Muscle layer of duodenum (tissue), 2 donors: ENCODE results near the gene RGPD3.
"Not testable (repeated sequence)": the region's sequence is repeated elsewhere in the genome, so short reads cannot be mapped to it uniquely, and the experiment has no call there.

ENCODE experiments used
- H3K27ac ChIP-seq: one replicate; pipeline ENCODE4 v1.7.0; 2013; ENCODE audit warnings: mild to moderate bottlenecking, low read length
- H3K27me3 ChIP-seq: one replicate; pipeline ENCODE4 v1.7.0; 2013; ENCODE audit warnings: low read depth, mild to moderate bottlenecking, control low read depth, low read length
- H3K36me3 ChIP-seq, 2 donors: one replicate each; pipeline ENCODE4 v1.7.0; 2013; ENCODE audit warnings: low read length in 2 of 2, control low read depth in 1 of 2, mild to moderate bottlenecking in 1 of 2; ENCODE audit not compliant: insufficient read depth in 2 of 2, control insufficient read depth in 1 of 2
- H3K4me1 ChIP-seq, 2 donors: one replicate each; pipeline ENCODE4 v1.7.0; 2013; ENCODE audit warnings: low read length in 2 of 2, mild to moderate bottlenecking in 2 of 2, control low read depth in 1 of 2, moderate library complexity in 1 of 2; ENCODE audit not compliant: insufficient read depth in 2 of 2, control insufficient read depth in 1 of 2
- H3K4me3 ChIP-seq, 2 donors: one replicate each; pipeline ENCODE4 v1.7.0; 2013; ENCODE audit warnings: low read length in 2 of 2, low read depth in 1 of 2, mild to moderate bottlenecking in 1 of 2
- H3K9me3 ChIP-seq, 2 donors: one replicate each; pipeline ENCODE4 v1.7.0; 2013; ENCODE audit warnings: low read length in 2 of 2, control low read depth in 1 of 2, mild to moderate bottlenecking in 1 of 2; ENCODE audit not compliant: control insufficient read depth in 1 of 2
- donor health status: healthy.

RGPD3 gene

GRCh38 chr2:106470658-106471057 is 2.4 kb upstream of the RGPD3 start:
- H3K27me3 ChIP-seq, H3K9me3 ChIP-seq, H3K4me3 ChIP-seq, H3K36me3 ChIP-seq, H3K27ac ChIP-seq, H3K4me1 ChIP-seq: not testable (repeated sequence)

DNA sequence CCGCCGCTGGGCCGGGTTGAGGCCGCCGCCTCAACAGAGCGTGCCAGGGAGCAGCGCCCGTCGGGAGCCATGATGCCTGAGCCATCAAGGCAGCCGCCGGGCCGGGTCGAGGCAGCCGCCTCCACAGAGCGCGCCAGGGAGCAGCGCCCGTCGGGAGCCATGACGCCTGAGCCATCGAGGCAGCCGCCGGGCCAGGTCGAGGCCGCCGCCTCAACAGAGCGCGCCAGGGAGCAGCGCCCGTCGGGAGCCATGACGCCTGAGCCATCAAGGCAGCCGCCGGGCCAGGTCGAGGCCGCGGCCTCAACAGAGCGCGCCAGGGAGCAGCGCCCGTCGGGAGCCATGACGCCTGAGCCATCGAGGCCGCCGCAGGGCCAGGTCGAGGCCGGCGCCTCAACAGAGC is 697 bp downstream of the RGPD3 start:
- not testable (repeated sequence) for H3K4me3 ChIP-seq

GRCh38 chr2:106461882-106462281 is 6.3 kb downstream of the RGPD3 start:
- H3K4me3 ChIP-seq, H3K27ac ChIP-seq, H3K27me3 ChIP-seq, H3K9me3 ChIP-seq, H3K4me1 ChIP-seq, H3K36me3 ChIP-seq: not testable (repeated sequence)

More for the DNA sequence above, 697 bp downstream of the RGPD3 start:
- not testable (repeated sequence) for H3K9me3 ChIP-seq, H3K27me3 ChIP-seq, H3K36me3 ChIP-seq, H3K27ac ChIP-seq, H3K4me1 ChIP-seq

GRCh38 chr2:106390680-106391079 is 77.5 kb downstream of the RGPD3 start:
- not testable (repeated sequence) for H3K4me1 ChIP-seq, H3K27ac ChIP-seq, H3K36me3 ChIP-seq, H3K4me3 ChIP-seq, H3K27me3 ChIP-seq, H3K9me3 ChIP-seq

DNA sequence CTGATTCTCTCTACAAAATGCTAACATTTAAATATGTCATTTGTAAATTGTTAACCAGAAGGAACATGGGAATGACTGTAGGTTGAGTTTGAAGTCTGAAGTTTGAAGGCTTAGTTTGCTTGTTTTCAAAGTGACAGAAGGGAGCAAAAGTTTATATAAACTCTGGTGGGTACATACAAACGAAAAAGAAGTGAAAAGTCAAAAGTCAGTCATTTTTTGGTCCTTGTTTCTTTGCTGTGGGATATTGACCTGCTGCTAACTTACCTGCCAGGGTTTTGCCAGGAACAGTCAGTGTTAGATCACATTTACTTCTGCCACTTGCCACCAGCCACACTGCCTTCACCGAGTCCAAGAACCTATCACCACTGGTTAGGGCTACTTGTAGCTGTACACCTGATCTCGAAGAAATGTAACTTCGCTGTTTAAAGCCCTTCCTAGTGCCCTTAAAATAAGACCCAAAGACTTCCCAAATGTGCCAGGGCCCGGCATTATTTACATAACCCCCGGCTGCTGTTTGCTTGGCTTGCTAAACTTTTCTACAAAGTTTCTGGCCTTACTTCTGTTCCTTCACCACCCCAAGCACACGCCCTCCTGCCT is 79.3 kb downstream of the RGPD3 start:
- not testable (repeated sequence) for H3K4me3 ChIP-seq, H3K4me1 ChIP-seq, H3K27ac ChIP-seq, H3K36me3 ChIP-seq, H3K9me3 ChIP-seq, H3K27me3 ChIP-seq

- not testable (repeated sequence) for H3K4me1 ChIP-seq, H3K4me3 ChIP-seq, H3K9me3 ChIP-seq, H3K36me3 ChIP-seq, H3K27me3 ChIP-seq, H3K27ac ChIP-seq
Observed at GRCh38 chr2:106384548-106384947, 83.7 kb downstream of the RGPD3 start.

DNA sequence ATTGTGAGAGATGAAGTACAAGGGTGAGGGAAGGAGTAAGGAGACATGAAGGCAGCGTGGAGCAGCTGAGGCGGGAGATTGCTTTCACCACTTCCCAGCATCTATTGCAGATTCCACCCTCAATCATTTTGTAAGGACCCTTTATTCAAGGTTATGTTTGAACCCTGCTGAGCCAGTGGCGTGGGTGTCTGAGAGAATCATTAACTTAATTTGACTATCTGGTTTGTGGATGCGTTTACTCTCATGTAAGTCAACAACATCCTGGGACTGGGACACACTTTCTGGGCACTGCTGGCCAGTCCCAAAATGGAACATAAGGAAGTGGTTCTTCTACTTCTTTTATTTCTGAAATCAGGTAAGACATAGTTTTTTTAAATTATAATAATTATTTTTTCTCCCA is 86.3 kb downstream of the RGPD3 start:
- not testable (repeated sequence) for H3K27ac ChIP-seq, H3K27me3 ChIP-seq, H3K36me3 ChIP-seq, H3K9me3 ChIP-seq, H3K4me1 ChIP-seq, H3K4me3 ChIP-seq

DNA sequence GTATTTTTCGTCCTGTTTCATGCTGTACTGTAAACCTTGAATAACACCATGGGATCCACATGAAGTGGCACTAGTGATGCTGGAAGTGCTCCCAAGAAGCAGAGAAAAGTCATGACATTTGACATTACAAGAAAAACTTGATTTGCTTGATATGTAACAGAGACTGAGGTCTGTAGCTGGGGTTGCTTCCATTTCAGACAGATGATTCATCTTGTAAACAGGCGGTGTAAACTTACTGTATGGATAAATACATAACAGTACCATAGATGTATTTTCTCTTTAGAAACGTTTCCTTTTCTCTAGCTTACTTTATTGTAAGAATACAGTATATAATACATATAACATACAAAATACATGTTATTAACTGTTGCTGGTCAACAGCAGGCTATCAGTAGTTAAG is 88.6 kb downstream of the RGPD3 start:
- not testable (repeated sequence) for H3K27me3 ChIP-seq, H3K36me3 ChIP-seq, H3K27ac ChIP-seq, H3K4me3 ChIP-seq, H3K9me3 ChIP-seq, H3K4me1 ChIP-seq

- H3K4me3 ChIP-seq, H3K27me3 ChIP-seq, H3K9me3 ChIP-seq, H3K4me1 ChIP-seq, H3K27ac ChIP-seq, H3K36me3 ChIP-seq: not testable (repeated sequence)
Observed at GRCh38 chr2:106369182-106369581, 99.0 kb downstream of the RGPD3 start.

DNA sequence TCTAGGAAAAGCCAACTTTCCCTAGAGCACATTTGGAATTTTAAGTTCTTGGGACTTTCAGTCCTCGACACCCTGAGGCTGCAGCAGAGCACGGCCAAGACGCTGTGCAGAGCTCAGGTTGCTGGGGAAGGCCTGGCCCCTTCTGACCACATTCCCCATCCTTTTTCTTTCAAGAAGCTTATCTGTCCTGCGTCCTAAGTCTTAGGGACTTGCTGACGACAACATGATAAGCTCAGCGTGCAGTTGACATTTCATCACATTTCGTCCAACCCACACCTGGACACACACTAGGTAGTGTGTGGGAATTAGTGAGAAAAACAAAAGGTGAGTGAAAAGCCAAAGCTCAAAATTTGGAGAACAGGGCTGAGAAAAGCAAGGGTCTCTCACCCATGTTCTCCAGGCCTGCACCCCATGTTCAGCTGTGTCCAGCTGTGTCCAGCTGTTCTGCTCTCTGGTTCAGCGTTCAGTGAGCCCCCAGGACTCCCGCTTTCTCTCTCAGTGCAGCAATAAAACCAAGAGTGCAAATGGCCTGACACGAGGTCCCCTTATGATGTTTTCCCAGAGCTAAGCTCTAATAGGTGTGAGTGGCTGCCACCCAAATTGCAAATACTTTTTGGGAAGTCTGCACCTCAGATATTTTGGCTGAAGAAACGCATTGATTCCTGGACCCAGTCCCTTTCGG is 101.9 kb downstream of the RGPD3 start:
- H3K27ac ChIP-seq: no peak overlapping the region
- no peak overlapping the region for H3K4me3 ChIP-seq
- H3K4me1 ChIP-seq: no peaks in the 10 kb centered on the region
- no peaks in the 10 kb centered on the region for H3K9me3 ChIP-seq
- no peaks in the 10 kb centered on the region for H3K36me3 ChIP-seq
- no peaks in the 10 kb centered on the region for H3K27me3 ChIP-seq

- H3K9me3 ChIP-seq: no peaks in the 10 kb centered on the region
- H3K27ac ChIP-seq: no peak overlapping the region
- H3K27me3 ChIP-seq: no peaks in the 10 kb centered on the region
- H3K36me3 ChIP-seq: no peaks in the 10 kb centered on the region
- no peak overlapping the region for H3K4me3 ChIP-seq
- H3K4me1 ChIP-seq: no peaks in the 10 kb centered on the region
Observed at GRCh38 chr2:106363791-106364190, 104.4 kb downstream of the RGPD3 start.

DNA sequence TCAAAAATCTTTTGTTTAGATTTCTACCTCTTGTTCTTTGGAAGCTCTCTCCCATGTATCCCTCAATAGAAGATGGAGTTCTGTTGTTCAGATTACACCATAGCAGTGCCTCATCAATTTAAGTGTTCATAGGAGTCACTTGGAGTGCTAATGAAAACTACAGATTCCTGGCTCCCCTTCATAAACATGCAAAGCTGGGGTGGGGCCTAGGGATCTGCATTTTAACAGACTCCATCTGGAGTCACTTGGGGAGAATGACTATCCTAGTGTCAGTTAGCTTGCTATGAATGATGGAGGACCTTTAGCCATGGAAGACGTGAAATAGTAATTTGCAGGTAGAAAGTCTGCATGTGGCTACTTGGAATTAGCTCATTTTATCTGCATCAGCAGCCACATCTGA is 105.4 kb downstream of the RGPD3 start:
- no peak overlapping the region for H3K4me3 ChIP-seq
- H3K27me3 ChIP-seq: no peaks in the 10 kb centered on the region
- no peak overlapping the region for H3K27ac ChIP-seq
- H3K9me3 ChIP-seq: no peaks in the 10 kb centered on the region
- H3K4me1 ChIP-seq: no peaks in the 10 kb centered on the region
- no peaks in the 10 kb centered on the region for H3K36me3 ChIP-seq
